HG02678 (cell line): ENCODE measurements around the gene SYT17.

ENCODE experiments used
- ATAC-seq: cut with Tn5 transposase; IDR thresholded peaks from one replicate; pipeline ENCODE4 v1.9.1; 2021; ENCODE audit warnings: mild to moderate bottlenecking, moderate library complexity; ENCODE audit not compliant: unreplicated experiment

SYT17 gene

GRCh38 chr16:19210968-19211367, 42.9 kb downstream of the SYT17 start:
- peak; percentile 40 for ATAC-seq

DNA sequence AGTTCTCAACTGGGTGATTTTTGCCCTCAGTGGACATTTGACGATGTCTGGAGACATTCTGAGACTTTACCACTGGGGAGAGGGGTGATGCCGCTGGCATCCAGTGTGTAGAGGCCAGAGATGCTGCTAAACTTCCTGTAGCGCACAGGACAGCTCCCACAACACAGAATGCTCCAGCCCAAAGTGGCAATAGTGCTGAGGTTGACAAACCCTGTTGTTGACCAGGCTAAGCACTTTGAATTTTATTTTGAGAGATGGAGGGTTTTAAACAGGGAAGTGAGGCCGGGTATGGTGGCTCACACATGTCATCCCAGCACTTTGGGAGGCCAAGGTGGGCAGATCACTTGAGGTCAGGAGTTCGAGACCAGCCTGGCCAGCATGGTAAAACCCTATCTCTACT, 44.0 kb downstream of the SYT17 start:
- no peak for ATAC-seq

DNA sequence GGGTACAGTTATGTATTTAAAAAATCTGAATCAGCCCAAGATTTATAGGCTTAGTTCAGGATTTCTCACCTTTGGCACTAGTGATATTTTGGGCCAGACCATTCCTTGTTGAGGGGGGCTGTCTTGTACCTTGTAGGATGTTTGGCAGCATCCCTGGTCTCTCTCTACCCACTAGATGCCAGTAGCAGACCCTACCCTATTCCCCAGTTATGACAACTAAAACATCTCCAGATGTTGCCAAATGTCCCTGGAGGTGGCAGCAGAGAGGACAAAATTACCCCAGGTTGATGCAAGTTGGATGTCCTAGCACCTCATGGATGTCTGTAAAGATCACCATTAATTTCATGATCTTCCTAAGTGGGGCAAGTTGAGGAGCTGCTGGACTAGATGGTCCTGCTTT, 45.8 kb downstream of the SYT17 start:
- ATAC-seq = no peak

DNA sequence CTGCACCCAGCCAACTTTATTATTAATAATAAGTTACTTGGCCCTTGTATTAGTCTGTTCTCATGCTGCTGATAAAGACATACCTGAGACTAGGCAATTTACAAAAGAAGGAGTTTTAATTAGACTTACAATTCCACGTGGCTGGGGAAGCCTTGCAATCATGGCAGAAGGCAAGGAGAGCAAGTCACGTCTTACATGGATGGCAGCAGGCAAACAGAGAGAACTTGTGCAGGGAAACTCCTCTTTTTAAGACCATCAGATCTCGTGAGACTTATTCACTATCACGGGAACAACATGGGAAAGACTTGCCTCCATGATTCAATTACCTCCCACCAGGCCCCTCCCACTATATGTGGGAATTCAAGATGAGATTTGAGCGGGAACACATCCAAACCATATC, 47.7 kb downstream of the SYT17 start:
- no peak for ATAC-seq

DNA sequence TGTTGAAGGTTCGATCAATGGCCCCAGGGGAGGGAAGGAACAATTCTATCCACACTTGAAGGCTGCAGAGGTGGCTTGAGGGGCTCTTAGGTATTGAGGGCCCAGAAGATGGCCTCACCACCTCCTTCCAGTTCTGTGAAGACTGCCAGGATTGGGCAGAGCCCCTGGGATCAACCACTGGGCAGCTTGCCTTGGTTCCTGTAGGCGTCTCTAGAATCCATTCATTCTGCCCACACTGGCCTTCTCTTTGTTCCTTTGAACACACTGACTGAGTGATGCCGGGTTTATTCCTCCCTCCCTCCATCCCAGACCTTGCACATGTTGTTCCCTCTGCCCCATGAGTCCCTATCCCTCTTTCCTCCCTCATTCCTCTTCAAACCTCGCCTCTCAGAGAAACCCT, 50.5 kb downstream of the SYT17 start:
- ATAC-seq = no peak

GRCh38 chr16:19219836-19220235, 51.8 kb downstream of the SYT17 start:
- no peak for ATAC-seq

- ATAC-seq = no peak
Measured at GRCh38 chr16:19223235-19224170, 55.5 kb downstream of the SYT17 start.

DNA sequence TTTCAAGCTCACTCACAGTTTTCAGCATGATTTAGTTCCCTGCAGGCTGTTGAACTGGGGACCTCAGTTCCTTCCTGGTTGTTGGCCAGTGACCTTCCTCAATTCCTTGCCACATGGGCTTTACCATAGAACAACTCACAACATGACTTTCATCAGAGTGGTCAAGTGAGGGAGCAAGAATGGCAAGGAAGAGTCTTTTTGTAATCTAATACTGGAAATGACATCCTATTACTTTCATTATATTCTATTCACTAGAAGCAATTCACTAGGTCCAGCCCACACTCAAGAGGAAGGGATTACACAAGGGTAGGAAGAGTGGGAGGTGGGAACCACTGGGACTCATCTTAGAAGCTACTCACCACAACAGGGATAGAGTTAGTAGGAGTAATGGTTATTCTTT, 57.6 kb downstream of the SYT17 start:
- ATAC-seq = no peak

- no peak for ATAC-seq
Measured at GRCh38 chr16:19227643-19228042, 59.6 kb downstream of the SYT17 start.

DNA sequence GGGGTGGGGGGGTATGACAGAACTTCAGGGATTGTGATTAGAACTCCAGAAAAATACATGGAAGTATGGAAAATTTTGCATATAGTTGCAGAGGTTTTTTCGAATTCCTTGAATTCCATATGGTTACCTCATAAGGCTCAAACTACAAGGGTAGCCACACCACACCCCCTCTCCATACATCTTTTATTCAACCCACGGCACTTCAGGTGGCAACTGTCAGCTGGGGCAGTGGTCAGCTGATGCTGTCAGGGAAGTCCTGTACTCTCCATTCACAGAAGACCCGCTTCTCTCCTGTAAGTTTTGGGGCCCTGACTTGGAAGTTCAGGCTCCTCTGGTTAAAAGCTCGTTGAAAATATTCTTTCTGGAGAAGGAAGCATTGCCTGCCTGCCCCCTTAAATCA, 60.0 kb downstream of the SYT17 start:
- no peak for ATAC-seq

- ATAC-seq = no peak
Measured at GRCh38 chr16:19228575-19228974, 60.5 kb downstream of the SYT17 start.

DNA sequence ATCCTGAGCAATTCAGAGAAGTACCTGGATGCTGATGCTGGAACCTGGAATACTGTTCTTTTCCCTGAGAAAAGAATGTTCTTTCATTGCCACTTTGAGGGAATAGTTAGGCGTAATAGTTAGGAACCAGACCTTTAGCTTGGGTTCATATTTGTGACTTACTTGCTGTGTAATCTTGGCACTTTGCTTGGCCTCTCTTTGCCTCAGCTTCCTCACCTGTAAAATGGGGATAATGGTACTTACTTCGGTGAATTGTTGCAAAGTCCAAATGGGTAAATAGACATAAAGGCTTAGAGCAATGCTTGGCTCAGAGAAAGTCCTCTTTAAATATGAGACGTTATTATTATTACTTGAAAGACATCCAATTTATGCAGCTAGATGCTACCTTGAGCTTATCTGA, 62.5 kb downstream of the SYT17 start:
- no peak for ATAC-seq

DNA sequence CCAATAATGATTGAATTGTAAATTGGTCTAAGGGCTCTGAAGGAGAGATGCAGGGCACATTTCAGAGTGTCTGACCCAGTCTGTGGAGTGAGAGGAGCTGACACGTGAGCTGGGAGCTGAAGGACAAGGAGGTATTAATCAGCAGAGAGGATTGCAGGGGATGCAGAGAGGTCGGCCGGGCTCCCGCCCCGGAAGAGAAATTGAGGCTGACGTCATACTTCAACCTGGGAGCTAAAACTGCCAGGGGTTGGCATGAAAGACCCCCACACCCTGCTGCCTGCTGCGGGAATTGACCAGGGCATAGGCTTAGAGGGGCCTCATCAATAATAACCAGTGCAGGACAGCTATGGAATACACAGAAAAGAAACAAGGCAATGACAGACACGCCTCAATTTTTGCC, 63.8 kb downstream of the SYT17 start:
- ATAC-seq = no peak

DNA sequence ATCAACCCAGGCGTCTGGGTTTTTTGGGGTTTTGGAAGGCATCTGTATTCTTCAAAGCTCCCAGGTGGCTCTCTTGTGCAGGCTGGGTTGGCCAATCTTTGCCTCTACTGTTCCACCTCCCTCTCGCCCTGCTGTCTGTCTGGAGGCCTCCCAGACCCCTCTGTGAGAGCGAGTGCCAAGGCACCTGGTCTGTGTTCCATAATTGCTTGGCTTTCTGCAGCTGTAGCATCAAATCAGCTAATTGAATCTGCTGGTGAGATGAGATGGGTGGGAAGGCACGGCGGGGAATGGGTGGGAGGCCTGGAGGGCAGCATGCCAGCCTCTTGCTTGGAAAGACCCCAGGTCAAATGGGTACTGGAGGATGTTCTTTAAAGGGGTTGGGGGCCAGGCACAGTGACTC, 64.9 kb downstream of the SYT17 start:
- no peak for ATAC-seq

DNA sequence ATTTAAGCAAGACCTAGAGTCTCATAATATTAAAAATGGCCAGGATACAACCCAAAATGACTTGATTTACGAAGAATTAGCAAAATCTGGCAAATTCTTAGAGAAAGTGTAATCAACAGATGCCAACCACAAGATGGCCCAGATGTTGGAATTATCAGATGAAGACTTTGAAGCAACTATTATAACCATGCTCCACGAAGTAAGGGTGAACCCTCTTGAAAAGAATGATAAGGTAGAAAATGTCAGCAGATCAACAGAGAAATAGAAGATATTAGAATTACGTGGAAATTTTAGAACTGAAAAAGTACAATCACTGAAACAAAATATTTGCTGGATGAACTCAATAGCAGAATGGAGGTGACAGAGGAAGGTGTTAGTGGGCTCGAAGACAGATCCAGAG, 67.4 kb downstream of the SYT17 start:
- ATAC-seq = no peak

DNA sequence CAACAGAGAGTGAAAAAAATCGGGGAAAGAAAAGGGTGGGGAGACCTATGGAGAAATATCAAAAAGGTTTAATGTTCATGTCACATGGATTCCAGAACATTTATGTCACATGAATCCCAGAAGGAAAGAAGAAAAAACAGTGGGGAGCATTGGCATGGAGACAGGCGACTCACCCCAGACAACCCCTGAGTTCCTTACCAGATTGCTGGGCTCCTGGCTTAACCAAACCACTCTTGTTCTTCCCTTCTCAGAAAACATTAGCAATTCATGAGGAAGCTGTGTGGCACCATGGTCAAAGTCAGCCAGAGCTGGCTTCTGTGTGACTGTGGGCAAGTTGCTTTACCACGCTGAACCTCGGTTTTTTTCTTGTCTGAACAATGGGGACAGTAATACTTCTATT, 67.8 kb downstream of the SYT17 start:
- ATAC-seq = no peak

GRCh38 chr16:19236561-19237209, 68.6 kb downstream of the SYT17 start:
- ATAC-seq = no peak

- ATAC-seq = no peak
Measured at GRCh38 chr16:19238406-19238805, 70.4 kb downstream of the SYT17 start.

DNA sequence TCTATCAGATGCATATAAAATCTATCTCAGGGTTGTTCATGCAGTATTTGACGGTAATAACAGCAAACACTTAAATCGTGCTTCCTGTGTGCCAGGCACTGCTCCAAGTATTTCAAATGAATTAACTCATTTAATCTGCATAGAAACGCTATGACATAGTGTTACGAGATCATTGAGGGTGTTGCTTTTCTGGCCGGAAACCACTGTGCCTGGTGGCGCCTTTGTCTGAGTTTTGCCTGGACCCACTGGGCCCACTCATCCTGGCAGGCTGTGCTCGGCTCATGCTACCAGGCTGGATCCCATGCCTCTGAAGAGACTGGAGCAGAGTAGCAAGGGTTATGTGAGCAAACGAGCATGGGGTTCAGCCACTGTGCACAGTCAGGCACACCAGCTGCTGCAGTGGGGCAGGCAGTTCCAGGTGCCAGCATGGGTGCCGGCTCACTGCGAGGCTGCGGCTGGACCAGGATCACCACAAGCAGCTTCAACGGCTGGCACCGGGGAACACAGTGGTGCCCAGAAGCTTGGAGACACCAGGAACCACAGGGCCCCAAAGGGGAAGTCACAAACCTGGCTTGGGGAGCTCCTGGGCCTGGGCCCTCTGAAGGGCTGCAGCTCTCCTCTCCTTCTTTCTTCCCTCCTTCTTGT, 71.6 kb downstream of the SYT17 start:
- no peak for ATAC-seq

- no peak for ATAC-seq
Measured at GRCh38 chr16:19240494-19240893, 72.5 kb downstream of the SYT17 start.

GRCh38 chr16:19241512-19241911, 73.5 kb downstream of the SYT17 start:
- no peak for ATAC-seq

GRCh38 chr16:19242186-19242585, 74.1 kb downstream of the SYT17 start:
- no peak for ATAC-seq
